ENCODE data around the gene MAGEA4. TPM values are rescaled to one million over a fixed set of nuclear protein-coding genes. Genes with fewer than 3 reads are reported as not detected.

MAGEA4 gene
- total RNA-seq, 1 donor from 2014 or later = not detected

DNA sequence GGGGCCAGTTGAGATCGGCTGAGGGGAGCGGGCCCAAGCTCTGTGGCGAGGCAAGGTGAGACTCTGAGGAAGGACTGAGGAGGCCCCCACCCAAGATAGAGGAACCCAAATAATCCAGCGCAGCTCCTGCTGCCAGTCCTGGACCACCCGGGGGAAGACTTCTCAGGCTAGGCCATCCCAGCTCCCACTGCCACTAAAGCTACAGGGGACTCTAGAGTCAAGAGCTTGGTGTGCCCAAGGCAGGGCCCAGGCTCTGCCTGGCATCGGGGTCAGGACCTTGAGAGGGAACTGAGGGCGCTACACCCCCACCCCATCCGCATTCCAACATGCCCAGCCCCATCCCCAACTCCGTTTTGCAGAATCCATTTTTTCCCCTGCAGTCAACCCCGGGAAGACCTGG lies 8.6 kb downstream of the MAGEA4 start:
- H2AFZ ChIP-seq (replicated peaks) = no peak overlapping the region
- no peaks in the 10 kb centered on the region for H4K20me1 ChIP-seq (ENCODE audit: low read depth)
- no peaks in the 10 kb centered on the region for H3K79me2 ChIP-seq (ENCODE audit: low read depth)
- H3K27me3 ChIP-seq = no peaks in the 10 kb centered on the region
- no peaks in the 10 kb centered on the region for H3K36me3 Mint-ChIP-seq
- no peak overlapping the region for H3K9ac ChIP-seq
- H3K4me3 ChIP-seq = no peak overlapping the region
- no peak overlapping the region for H3K27ac Mint-ChIP-seq
- H3K4me2 ChIP-seq = no peak overlapping the region
- no peaks in the 10 kb centered on the region for H3K9me3 ChIP-seq (ENCODE audit: low read depth)
- H3K36me3 ChIP-seq = no peaks in the 10 kb centered on the region
- H3K9me3 Mint-ChIP-seq = peaks cover 4% of the 10 kb centered on the region
- no peaks in the 10 kb centered on the region for H3F3A ChIP-seq (ENCODE audit: low read depth)
- no peak overlapping the region for H3K27ac ChIP-seq
- no peak for DNase-seq (ENCODE audit: low spot score)
- TF ChIP-seq, protein P1, sequence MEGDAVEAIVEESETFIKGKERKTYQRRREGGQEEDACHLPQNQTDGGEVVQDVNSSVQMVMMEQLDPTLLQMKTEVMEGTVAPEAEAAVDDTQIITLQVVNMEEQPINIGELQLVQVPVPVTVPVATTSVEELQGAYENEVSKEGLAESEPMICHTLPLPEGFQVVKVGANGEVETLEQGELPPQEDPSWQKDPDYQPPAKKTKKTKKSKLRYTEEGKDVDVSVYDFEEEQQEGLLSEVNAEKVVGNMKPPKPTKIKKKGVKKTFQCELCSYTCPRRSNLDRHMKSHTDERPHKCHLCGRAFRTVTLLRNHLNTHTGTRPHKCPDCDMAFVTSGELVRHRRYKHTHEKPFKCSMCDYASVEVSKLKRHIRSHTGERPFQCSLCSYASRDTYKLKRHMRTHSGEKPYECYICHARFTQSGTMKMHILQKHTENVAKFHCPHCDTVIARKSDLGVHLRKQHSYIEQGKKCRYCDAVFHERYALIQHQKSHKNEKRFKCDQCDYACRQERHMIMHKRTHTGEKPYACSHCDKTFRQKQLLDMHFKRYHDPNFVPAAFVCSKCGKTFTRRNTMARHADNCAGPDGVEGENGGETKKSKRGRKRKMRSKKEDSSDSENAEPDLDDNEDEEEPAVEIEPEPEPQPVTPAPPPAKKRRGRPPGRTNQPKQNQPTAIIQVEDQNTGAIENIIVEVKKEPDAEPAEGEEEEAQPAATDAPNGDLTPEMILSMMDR (IDR thresholded peaks at IDR 0.05) = no peak
- TF ChIP-seq EZH2phosphoT487 (IDR thresholded peaks at IDR 0.05) (no peak), EZH2 (IDR thresholded peaks at IDR 0.05) (no peak)
- no peak overlapping the region for H3K4me3 Mint-ChIP-seq
- H3K4me1 Mint-ChIP-seq = no peaks in the 10 kb centered on the region
- H3K4me1 ChIP-seq = no peaks in the 10 kb centered on the region
- H3K27me3 Mint-ChIP-seq (ENCODE audit: insufficient read depth, low read depth) = peaks cover 3% of the 10 kb centered on the region

DNA sequence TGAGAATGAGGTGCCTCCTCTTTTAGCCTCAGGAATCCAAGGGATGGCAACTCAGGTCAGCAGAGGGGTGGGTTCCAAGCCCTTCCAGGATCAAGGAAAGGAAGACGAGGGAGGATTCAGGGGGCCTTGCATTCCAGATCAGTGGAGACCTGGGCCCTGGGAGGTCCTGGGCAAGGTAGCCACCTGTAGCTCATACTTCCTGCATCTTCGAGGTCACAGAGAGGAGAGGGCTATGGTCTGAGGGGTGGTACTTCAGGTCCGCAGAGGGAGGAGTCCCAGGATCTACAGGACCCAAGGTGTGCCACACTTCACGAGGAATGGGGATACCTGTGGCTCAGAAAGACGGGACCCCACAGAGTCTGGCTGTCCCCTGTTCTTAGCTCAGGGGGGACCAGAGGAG lies 9.2 kb downstream of the MAGEA4 start:
- Histone ChIP-seq H3K9me3 (ENCODE audit: low read depth) (no peaks in the 10 kb centered on the region), H3K4me1 (no peaks in the 10 kb centered on the region), H3K4me3 (no peak overlapping the region), H3F3A (ENCODE audit: low read depth) (no peaks in the 10 kb centered on the region), H3K36me3 (no peaks in the 10 kb centered on the region), H3K9ac (no peak overlapping the region), H3K27me3 (no peaks in the 10 kb centered on the region), H4K20me1 (ENCODE audit: low read depth) (no peaks in the 10 kb centered on the region), H3K4me2 (no peak overlapping the region), H3K27ac (no peak overlapping the region), H3K79me2 (ENCODE audit: low read depth) (no peaks in the 10 kb centered on the region), H2AFZ (replicated peaks) (no peak overlapping the region)
- no peak overlapping the region for H3K27ac Mint-ChIP-seq
- TF ChIP-seq, protein P1 (IDR thresholded peaks at IDR 0.05) = no peak
- no peak for TF ChIP-seq EZH2phosphoT487 (IDR thresholded peaks at IDR 0.05)
- TF ChIP-seq EZH2 (IDR thresholded peaks at IDR 0.05) = no peak
- no peaks in the 10 kb centered on the region for H3K36me3 Mint-ChIP-seq
- H3K9me3 Mint-ChIP-seq = peaks cover 4% of the 10 kb centered on the region
- no peak overlapping the region for H3K4me3 Mint-ChIP-seq
- H3K27me3 Mint-ChIP-seq (ENCODE audit: insufficient read depth, low read depth) = peaks cover 3% of the 10 kb centered on the region
- H3K4me1 Mint-ChIP-seq = no peaks in the 10 kb centered on the region
- no peak for DNase-seq (ENCODE audit: low spot score)

DNA sequence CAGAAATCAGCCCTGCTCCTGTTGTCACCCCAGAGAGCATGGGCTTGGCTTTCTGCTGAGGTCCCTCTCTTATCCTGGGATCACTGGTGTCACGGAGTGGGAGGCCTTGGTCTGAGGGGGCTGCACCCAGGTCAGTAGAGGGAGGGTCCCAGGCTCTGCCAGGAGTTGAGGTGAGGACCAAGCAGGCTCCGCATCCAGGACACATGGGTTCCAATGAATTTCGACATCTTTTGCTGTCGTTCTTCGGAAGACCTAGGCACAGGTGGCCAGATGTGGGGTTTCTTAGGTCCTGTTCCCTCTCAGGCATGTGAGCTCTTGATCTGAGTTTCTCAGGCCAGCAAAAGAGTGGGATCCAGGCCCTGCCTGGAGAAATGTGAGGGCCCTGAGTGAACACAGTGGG lies 10.0 kb downstream of the MAGEA4 start:
- Histone ChIP-seq H4K20me1 (ENCODE audit: low read depth) (no peaks in the 10 kb centered on the region), H3K4me2 (no peak overlapping the region)
- no peak overlapping the region for H3K4me3 Mint-ChIP-seq

More for the DNA sequence above, 10.0 kb downstream of the MAGEA4 start:
- Histone ChIP-seq H3K4me3 (no peak overlapping the region), H3K27me3 (no peaks in the 10 kb centered on the region), H3K27ac (no peak overlapping the region), H3K9me3 (ENCODE audit: low read depth) (no peaks in the 10 kb centered on the region), H3F3A (ENCODE audit: low read depth) (no peaks in the 10 kb centered on the region), H2AFZ (replicated peaks) (no peak overlapping the region), H3K36me3 (no peaks in the 10 kb centered on the region), H3K9ac (no peak overlapping the region), H3K4me1 (no peaks in the 10 kb centered on the region), H3K79me2 (ENCODE audit: low read depth) (no peaks in the 10 kb centered on the region)
- H3K36me3 Mint-ChIP-seq = no peaks in the 10 kb centered on the region
- no peak for DNase-seq (ENCODE audit: low spot score)
- TF ChIP-seq, protein P1 (IDR thresholded peaks at IDR 0.05) = no peak
- no peak for TF ChIP-seq EZH2 (IDR thresholded peaks at IDR 0.05)
- no peak for TF ChIP-seq EZH2phosphoT487 (IDR thresholded peaks at IDR 0.05)
- H3K4me1 Mint-ChIP-seq = no peaks in the 10 kb centered on the region
- H3K27me3 Mint-ChIP-seq (ENCODE audit: insufficient read depth, low read depth) = peaks cover 5% of the 10 kb centered on the region
- no peak overlapping the region for H3K27ac Mint-ChIP-seq
- H3K9me3 Mint-ChIP-seq = peaks cover 4% of the 10 kb centered on the region

Measured in neural progenitor cell (in vitro differentiated cells).